Testis (tissue), 2 donors: ENCODE measurements around the gene VGLL2.

ENCODE experiments used
- POLR2A ChIP-seq: fragments of 450-650 bp; IDR thresholded peaks from one replicate; pipeline ENCODE4 v1.6.1; 2017; ENCODE audit warnings: antibody characterized with exemption, mild to moderate bottlenecking, moderate library complexity
- TF ChIP-seq, protein P1 (sequence below), 3 experiments: fragments of 450-650 bp in 2 of 3; fragments of 200-600 bp in 1 of 3; sonication (generic) in 1 of 3; IDR thresholded peaks; one replicate each; pipeline ENCODE4 v1.5.1; 2016 to 2019; ENCODE audit warnings: antibody characterized with exemption in 3 of 3, mild to moderate bottlenecking in 2 of 3, moderate library complexity in 1 of 3

DNA sequence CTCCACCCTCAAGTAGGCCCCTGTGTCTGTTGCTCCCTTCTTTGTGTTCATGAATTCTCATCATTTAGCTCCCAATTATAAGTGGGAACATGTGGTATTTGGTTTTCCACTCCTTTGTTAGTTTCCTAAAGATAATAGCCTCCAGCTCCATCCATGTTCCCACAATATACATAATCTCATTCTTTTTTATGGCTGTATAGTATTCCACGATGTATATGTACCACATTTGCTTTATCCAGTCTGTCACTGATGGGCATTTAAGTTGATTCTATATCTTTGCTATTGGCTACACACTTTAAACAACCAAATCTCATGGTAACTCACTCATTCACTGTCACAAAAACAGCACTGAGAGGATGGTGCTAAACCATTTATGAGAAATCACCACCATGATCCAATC lies 35.5 kb upstream of the VGLL2 start:
- TF ChIP-seq, protein P1, sequence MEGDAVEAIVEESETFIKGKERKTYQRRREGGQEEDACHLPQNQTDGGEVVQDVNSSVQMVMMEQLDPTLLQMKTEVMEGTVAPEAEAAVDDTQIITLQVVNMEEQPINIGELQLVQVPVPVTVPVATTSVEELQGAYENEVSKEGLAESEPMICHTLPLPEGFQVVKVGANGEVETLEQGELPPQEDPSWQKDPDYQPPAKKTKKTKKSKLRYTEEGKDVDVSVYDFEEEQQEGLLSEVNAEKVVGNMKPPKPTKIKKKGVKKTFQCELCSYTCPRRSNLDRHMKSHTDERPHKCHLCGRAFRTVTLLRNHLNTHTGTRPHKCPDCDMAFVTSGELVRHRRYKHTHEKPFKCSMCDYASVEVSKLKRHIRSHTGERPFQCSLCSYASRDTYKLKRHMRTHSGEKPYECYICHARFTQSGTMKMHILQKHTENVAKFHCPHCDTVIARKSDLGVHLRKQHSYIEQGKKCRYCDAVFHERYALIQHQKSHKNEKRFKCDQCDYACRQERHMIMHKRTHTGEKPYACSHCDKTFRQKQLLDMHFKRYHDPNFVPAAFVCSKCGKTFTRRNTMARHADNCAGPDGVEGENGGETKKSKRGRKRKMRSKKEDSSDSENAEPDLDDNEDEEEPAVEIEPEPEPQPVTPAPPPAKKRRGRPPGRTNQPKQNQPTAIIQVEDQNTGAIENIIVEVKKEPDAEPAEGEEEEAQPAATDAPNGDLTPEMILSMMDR (IDR thresholded peaks at IDR 0.05) = no peak
- no peak for TF ChIP-seq POLR2A
